GM19467 (cell line): Measurements from ENCODE around the gene TIMM23.

Experiments
- ATAC-seq: cut with Tn5 transposase; IDR thresholded peaks from one replicate; pipeline ENCODE4 v1.9.1; 2021; ENCODE audit warnings: mild to moderate bottlenecking, moderate library complexity; ENCODE audit not compliant: unreplicated experiment

TIMM23 gene

DNA sequence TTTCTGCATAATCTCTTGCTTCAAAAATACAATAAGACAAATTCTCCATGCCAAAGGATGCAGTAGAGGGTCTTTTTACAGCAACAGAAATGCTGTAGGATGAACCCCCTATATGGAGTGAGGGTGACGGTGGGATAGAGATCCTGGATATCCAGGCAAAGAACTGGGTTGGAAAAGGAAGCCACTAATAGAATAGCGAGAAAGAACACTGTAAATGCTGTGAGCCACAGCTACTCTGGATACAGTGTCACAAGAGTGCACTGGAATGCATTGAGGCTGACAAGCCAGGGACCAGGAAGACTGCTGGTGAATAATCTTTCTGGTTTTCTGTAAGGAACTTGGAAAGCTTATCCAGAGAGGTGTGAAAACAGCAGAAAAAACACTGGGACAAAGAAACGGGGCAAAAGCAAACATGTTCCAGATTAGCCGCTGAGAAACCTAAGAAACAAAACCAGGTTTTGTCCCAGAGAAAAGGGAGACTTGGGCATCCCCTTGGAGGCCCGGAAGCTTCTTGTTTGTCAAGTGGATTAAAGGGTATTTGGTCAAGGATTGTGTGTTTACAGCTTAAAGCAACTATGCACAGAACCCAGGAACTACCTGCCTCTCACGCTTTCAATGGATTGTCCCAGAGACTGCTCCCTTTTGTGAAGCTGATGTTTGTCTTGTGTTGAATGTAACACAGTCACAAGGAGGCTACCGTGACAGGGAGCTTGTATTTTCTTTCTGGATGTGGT lies 79.9 kb downstream of the TIMM23 start:
- no peak for ATAC-seq

DNA sequence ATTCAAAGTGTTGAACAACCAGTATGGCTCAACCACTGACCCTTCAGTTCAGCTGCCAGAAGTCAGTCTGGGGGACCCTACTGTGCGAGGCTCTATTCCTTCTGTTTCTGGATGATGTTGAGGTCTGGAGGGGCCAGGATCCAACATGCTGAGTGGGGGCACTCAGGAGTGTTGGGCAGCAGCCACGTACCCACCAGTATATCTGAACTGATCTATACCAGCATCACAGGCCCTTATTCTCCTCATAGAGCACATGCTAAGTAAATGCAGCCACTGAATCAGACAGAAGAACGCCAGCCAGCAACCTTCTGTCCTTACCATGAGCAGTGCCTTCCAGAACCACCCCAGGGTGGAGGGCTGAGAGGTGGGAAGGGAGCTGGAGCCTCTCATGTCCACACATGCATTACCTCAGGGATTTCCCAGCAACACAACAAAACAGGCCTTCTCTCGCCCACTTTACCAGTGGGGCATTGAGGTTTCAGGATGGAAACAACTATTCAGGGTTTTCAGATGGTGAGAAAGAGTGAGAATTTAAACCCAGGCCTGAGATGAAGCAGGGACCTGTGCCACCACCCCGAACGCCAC lies 80.6 kb downstream of the TIMM23 start:
- no peak for ATAC-seq
